Limb (tissue), 2 donors: ENCODE measurements around the gene PPP1R3A.

Experiments
- DNase-seq, 2 donors: peaks; one replicate each; pipeline ENCODE4 v3.0.0-alpha.2; 2016; ENCODE audit errors: extremely low spot score in 2 of 2

Gene PPP1R3A

DNA sequence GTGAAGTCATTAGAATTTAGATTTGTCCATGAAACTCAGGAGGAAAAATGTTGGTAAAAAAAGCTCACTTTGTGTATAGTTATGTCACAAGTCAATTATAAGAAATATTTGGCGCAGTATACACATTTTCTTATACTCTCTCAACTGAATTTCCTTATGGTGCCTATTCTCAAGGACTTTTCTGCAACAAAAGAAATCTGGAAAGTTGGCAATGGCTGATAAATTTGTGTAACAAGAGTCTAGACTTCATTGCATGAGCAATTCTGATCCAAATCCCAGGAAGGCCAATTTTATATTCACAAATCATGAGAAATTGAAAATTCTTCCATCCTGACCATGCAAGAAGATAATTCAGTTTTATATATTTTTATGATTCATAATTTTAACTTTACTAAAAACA lies 35.7 kb downstream of the PPP1R3A start:
- DNase-seq: peak in 1 of 2 donors; percentile 4

DNA sequence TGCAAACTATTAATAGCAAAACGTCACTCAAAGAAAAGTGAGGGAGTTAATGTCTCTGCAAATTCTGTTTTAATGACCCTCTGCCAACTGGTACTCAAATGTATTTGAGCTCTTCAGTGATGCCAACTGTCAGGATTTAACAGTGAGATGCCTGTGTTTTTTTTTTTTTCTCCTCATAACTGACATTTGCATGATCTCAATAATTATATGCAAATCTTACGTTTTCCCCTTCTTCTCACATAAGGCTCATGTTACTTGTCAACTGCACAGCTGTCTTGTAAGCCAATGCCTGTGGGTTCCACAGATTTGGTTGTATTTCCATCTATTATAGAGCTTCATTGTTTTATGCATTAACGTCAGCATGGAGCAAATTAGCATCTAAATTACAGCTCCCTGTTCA lies 38.2 kb downstream of the PPP1R3A start:
- no peak for DNase-seq

DNA sequence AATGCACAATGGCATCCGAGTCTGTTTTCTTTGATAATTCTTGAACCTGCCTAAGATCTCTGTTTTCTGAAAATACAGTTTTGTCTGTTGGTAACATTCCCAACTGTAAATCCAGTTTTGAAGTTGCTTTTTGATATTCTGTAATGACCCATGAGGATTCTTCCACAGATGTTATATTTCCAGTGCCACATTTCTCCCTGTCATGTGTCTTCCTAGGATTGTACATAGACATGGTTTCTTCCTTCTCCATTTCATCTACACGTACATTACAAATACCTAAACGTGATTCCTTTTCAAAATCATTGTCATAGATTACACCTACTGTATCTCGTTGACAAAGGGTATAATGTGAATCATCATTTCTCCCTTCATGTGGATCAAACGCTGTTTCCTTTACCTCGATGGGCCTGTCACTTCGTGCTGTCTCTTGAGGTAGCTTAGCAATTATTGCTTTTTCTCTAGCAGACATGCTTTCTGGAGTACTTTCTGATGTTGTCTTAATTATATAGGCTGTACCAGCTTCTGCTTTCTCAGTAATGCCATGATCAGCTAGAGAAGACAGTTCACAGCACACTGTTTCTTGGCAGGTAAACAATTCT lies 40.3 kb downstream of the PPP1R3A start:
- DNase-seq: no peak

DNA sequence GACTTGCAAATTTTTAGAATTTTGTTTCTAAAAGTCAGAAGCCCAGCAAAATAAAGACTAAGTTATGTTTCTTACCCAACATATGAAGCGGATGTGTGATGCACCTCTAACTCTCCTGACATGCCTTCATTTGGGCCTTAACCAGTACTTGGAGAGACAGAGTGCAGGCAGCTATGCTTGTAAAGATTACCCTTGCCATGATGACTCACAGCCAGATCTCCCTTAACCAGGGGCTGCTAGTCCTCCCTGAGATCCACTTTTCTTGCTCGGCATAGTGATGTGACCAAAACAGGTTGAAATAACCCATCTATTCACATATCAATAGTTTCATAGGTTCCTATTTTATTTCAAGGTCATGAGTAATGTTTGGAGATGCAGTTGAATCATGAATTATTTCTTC lies 43.6 kb downstream of the PPP1R3A start:
- DNase-seq: no peak

DNA sequence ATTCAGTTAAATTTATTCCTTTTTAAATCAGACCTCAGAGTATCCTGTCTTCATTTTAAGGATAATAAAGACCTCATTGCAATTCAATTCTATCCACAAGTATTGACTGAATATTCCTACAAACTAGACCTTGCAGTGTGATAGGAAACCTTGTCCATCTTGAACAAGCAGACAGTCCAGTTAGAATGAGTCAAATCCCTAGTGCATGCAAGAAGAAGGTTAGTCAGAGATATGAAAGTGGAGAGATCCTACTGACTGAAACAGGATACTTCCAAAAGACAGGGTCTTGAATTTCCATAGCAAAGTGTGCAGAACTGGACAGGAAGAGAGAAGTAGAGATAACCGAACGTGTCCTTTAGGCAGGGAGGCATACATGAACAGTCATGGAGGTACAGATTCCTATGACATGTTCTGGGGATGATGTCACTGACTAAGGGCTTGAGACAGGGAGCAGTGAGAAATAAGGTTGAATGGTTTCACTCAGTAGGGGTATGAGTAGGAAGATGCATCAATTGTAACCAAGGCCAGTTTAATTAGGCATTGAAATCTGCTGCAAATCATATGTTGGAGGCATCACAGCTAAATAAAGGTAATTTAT lies 45.2 kb downstream of the PPP1R3A start:
- no peak for DNase-seq

DNA sequence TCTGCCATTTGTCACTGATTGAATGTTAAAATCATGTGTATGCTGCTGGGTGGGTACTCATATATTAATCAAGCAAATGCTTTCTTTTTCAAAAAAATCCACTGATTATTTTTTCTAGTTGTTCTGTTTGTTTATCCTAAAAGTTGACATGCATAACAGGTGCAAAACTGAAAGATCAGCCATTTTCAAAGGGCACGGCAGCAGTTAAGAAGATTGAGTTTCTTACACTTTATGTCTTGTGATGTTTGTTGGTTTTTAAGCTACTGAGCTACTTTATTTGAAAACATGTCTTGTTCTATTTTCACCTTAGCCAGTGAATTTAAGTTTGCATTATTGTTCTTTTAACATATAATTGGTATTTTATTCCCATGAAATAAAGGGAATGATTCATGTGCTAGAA lies 45.8 kb downstream of the PPP1R3A start:
- no peak for DNase-seq

DNA sequence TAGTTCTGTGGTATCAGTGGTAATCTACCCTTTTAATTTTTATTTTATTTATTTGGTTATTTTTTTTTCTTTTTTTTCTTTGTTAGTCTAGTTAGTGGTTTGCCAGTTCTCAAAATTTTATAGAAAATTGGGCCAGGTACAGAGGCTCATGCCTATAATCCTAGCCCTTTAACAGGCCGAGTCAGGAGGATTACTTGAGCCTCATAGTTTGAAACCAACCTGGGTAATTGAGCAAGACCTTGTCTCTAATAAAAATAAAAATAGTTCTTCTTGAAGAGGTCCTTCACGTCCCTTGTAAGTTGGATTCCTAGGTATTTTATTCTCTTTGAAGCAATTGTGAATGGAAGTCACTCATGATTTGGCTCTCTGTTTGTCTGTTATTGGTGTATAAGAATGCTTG lies 51.5 kb downstream of the PPP1R3A start:
- no peak for DNase-seq

DNA sequence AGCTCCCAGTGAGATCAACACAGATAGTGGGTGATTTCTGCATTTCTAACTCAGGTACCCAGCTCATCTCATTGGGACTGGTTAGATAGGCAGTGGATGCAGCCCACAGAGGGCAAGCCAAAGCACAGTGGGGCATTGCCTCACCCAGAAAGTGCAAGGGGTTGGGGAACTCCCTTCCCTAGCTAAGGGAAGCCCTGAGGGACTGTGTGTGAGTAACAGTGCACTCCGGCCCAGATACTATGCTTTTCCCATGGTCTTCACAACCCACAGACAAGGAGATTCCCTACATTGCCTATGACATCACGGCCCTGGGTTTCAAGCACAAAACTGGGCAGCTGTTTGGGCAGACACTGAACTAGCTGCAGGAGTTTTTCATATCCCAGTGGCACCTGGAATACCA lies 62.8 kb downstream of the PPP1R3A start:
- no peak for DNase-seq

DNA sequence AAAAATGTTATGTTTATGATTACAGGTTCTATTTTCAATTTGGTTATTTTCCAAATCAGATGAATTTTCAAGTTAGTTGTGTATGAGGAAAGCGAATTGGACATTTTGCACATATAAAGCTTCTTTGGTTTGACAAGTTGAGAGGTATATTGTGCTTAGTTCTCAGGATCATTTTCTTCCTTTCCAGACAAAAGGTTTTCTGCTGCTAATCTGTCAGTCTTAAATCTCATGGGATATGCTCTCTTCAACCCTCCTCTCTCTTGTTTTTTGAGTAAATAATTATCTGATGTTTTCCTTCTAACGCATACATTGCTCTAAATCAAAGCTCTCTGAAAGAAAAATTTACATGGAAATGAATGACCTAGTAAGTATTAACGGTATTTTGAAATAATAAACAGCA lies 77.9 kb downstream of the PPP1R3A start:
- no peak for DNase-seq

DNA sequence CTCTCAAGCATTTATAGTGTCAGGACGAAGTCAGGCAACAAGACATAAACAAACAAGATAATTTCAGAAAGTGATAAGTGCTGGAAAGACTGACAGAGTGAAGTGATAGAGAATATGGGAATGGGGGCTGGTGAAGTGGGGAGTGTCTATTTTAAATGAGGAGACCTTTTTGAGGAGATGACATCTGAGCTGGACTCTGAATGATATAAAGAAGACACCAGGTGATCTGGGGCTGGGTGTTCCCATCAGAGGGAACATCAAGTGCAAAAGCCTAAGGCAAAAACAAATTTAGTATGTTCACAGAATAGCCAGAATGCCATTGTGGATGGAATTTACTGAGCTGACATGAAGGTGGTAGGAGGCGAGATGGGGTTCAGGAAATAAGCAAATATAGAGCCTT lies 83.4 kb downstream of the PPP1R3A start:
- no peak for DNase-seq

DNA sequence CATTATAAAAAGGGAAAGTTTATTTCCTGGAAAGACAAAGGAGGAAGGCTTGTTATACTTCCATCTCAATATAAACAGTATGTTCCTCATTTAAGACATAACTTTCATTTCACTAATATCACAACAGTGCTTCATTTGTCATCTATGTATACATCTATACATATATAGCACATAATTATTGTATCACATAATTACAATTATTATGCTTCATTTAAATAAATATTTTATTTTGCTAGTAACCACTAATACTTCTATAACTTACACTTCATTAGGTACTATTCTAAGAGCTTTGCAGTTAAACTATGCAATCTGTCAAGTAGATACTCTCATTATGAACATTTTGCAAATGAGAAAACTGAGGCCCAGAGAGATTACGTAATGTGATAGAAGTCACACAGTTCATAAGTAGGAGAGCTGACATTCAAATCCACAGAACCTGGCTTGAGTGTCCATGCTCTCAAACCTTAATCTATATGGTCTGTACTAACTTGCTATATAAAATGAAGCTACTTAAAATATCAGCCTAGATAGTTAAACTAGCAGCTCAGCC lies 86.5 kb downstream of the PPP1R3A start:
- no peak for DNase-seq

DNA sequence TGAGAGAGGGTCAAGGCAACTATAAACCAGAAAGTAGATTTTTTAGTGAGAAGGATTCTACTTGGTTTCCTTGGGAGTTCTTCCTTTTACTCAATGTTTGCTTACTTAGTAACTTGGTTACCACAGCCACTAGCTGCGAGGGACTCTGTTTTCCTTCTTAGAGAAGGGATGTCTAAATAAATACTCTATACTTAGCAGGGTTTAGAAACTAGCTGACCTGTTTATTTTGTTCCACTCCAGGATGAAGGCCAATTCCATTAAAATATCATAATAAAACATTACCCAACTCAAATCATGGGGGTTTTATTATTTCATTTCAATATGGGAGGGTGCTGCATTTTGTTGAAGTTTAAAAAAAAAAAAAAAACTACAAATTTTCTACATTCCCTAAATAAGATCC lies 87.3 kb downstream of the PPP1R3A start:
- DNase-seq: peak in 1 of 2 donors; percentile 30

DNA sequence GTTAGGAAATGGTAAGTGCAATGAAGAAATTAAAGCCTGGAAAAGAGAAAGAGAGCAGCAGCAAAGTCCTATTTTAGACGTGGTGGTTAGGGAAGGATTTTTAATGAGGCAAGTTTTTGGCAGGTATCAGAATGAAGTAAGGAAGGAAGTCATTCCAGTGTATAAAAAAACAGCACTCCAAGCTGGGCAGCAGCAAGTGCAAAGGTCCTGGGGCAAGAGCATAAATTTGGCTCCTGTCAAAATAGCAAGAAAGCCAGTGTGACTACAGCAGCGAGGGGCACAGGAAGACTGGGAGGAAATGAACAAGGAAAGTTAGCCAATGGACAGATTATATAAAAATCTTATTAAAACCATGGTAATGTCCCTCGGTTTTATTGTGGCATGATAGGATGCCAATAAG lies 90.2 kb downstream of the PPP1R3A start:
- no peak for DNase-seq
